Heart right ventricle (tissue), 16 donors: Measurements from ENCODE around the gene PDLIM5. TPM values are rescaled to one million over a fixed set of nuclear protein-coding genes. Genes with fewer than 3 reads are reported as not detected.

Experiments used
- ATAC-seq, 8 donors: fragments of 200-7000 bp; cut with Tn5 transposase; one replicate each; pipeline ENCODE4 v1.9.1; 2020; ENCODE audit warnings: mild to moderate bottlenecking in 8 of 8, moderate library complexity in 8 of 8, moderate number of reproducible peaks in 1 of 8
- DNase-seq, 2 donors: peaks; one replicate each; pipeline ENCODE4 v3.0.0-alpha.2; 2020
- H3K27ac ChIP-seq, 10 donors: fragments of 200-600 bp; sonication (generic) in 2 of 10; one replicate each; pipeline versions ENCODE4 v1.5.0 to v1.8.0; 2020 to 2022; ENCODE audit warnings: mild to moderate bottlenecking in 3 of 10
- H3K27me3 ChIP-seq, 7 donors: fragments of 200-600 bp; one replicate each; pipeline ENCODE4 v1.8.0; 2021 to 2022; ENCODE audit warnings: mild to moderate bottlenecking in 2 of 7
- H3K36me3 ChIP-seq, 9 donors: fragments of 200-600 bp; sonication (generic) in 1 of 9; one replicate each; pipeline versions ENCODE4 v1.5.0 to v1.8.0; 2020 to 2022; ENCODE audit warnings: mild to moderate bottlenecking in 2 of 9
- H3K4me1 ChIP-seq, 9 donors: fragments of 200-600 bp; sonication (generic) in 1 of 9; one replicate each; pipeline versions ENCODE4 v1.5.0 to v1.8.0; 2020 to 2022; ENCODE audit warnings: mild to moderate bottlenecking in 4 of 9
- H3K4me3 ChIP-seq, 10 donors: fragments of 200-600 bp; sonication (generic) in 2 of 10; one replicate each; pipeline versions ENCODE4 v1.5.0 to v1.8.0; 2020 to 2022; ENCODE audit warnings: mild to moderate bottlenecking in 7 of 10, moderate library complexity in 2 of 10
- H3K9me3 ChIP-seq, 11 donors: fragments of 200-600 bp in 10 of 11; sonication (generic) in 2 of 11; one replicate each; pipeline versions ENCODE4 v1.5.0 to v1.8.0; 2013 to 2022; ENCODE audit warnings: mild to moderate bottlenecking in 2 of 11, control low read depth in 1 of 11, moderate library complexity in 1 of 11
- CTCF ChIP-seq, 9 donors: fragments of 200-600 bp; sonication (generic) in 2 of 9; IDR thresholded peaks; one replicate each; pipeline versions ENCODE4 v1.5.0 to v1.8.0; 2021 to 2022; ENCODE audit warnings: antibody characterized with exemption in 9 of 9, mild to moderate bottlenecking in 5 of 9, moderate library complexity in 1 of 9
- WGBS, 2 donors: extraction: QIAGEN DNeasy Blood & Tissue Kit; methylation state at CpG; one replicate each; pipeline ENCODE4 v1.1.7; 2013; ENCODE audit warnings: inconsistent platforms in 1 of 2; 5-methylcytosine and 5-hydroxymethylcytosine counted together
- intact Hi-C, 10 donors: fragments of 100-400 bp; cut with DNase I; formaldehyde crosslinking; loops; one replicate each; pipeline versions ENCODE4 v1.11.1 to v1.14.2; 2022
- polyA plus RNA-seq, 2 donors: library from polyadenylated mRNA; stranded (reverse); fragments of 200-250 nt; gene quantifications; one replicate each; pipeline ENCODE4 v1.2.3, GENCODE V29; 2013
- total RNA-seq, 10 donors: library from RNA; stranded (reverse); fragmentation: NEBNext Ultra II Directional in 3 of 10; extraction: Animal tissue kit (Norgen Biotek cat#: 25700) in 3 of 10; gene quantifications; one replicate each; pipeline versions ENCODE4 v1.2.1 to v1.2.4, GENCODE V29; 2021 to 2023
- donor health status: Arrhythmogenic right ventricular cardiomyopathy.
- donor health status: ischemic (EF 13 %, LVEDD 7.1; RV severe dilation, severe dysfunction).
- donor health status: healthy with polysubstance abuse.
- donor health status: DM: no; HTN: yes; CAD: no.
- donor health status: DM: no; HTN: no; CAD: no.
- donor health status: ischemic (EF 25% LVEDD 6.9; RV normal size, moderate dysfunction).
- donor health status: ischemic (EF 25% LVEDD 5.7; RV mildly dilated, moderate dysfunction).
- donor health status: healthy.
- donor health status: DM: yes; HTN: yes; CAD: no.
- donor health status: Ischemic cardiomyopathy.
- donor health status: ischemic (EF 35%, LVEDD 5.7; RV mildly dilated, moderate dysfunction).
- donor health status: nonischemic (EF 11% LVEDD 7.7; RV severe dilation, severe dysfunction).
- donor health status: DM: yes; HTN: yes; CAD: no.
- donor health status: PGD.
- donor health status: ischemic (EF 29% LVEDD 5.4; RV normal size, mild dysfunction).
- donor health status: nonischemic (EF 23%, LVEDD 6.1; RV moderate dilation, normal function).

PDLIM5 gene
- total and polyA plus RNA-seq, 12 donors: 221 to 1,549 (median 1,269) TPM

- no peak for ATAC-seq
- no peaks in the 10 kb centered on the region for H3K27me3 ChIP-seq
- no peak for TF ChIP-seq CTCF (IDR thresholded peaks at IDR 0.05)
- no peak for DNase-seq
- no peak overlapping the region for H3K4me3 ChIP-seq
- peaks cover 0 to 9% (median 0%) of the 10 kb centered on the region in 11 donors for H3K9me3 ChIP-seq
- no peak overlapping the region for H3K27ac ChIP-seq
- peaks cover 1 to 35% (median 21%) of the 10 kb centered on the region in 9 donors for H3K4me1 ChIP-seq
- intact Hi-C loops: no loop called here
- no peaks in the 10 kb centered on the region for H3K36me3 ChIP-seq
- WGBS, 2 donors: 96% methylated on average over 1 of the region's 1 CpG
These were observed 34.8 kb upstream of the PDLIM5 start for GRCh38 chr4:94416981-94417380.

GRCh38 chr4:94419549-94419948 is 32.2 kb upstream of the PDLIM5 start:
- Histone ChIP-seq H3K36me3 (no peaks in the 10 kb centered on the region), H3K9me3 (peaks cover 0 to 29% (median 1%) of the 10 kb centered on the region in 11 donors), H3K27ac (peak overlapping the region in 3 of 10 donors; percentile 5 to 51 (median 6)), H3K4me1 (peaks cover 0 to 18% (median 3%) of the 10 kb centered on the region in 9 donors), H3K27me3 (no peaks in the 10 kb centered on the region), H3K4me3 (no peak overlapping the region)
- intact Hi-C loops: no loop called here
- ATAC-seq: peak in 3 of 8 donors; percentile 10 to 53 (median 38)
- DNase-seq: no peak
- no peak for TF ChIP-seq CTCF (IDR thresholded peaks at IDR 0.05)

- TF ChIP-seq CTCF (IDR thresholded peaks at IDR 0.05): no peak
- peaks cover 0 to 33% (median 4%) of the 10 kb centered on the region in 11 donors for H3K9me3 ChIP-seq
- H3K36me3 ChIP-seq: no peaks in the 10 kb centered on the region
- H3K27ac ChIP-seq: peak overlapping the region in 3 of 10 donors; percentile 5 to 51 (median 6)
- intact Hi-C loops: no loop called here
- DNase-seq (no peak), ATAC-seq (peak in 4 of 8 donors; percentile 68 to 91 (median 84))
- WGBS, 2 donors: 34 to 49% methylated on average over 3 of the region's 3 CpGs
- H3K4me3 ChIP-seq: no peak overlapping the region
- peaks cover 0 to 18% (median 2%) of the 10 kb centered on the region in 9 donors for H3K4me1 ChIP-seq
- no peaks in the 10 kb centered on the region for H3K27me3 ChIP-seq
These were observed 31.8 kb upstream of the PDLIM5 start for GRCh38 chr4:94419956-94420355.

- H3K27me3 ChIP-seq: no peaks in the 10 kb centered on the region
- intact Hi-C loops: no loop called here
- H3K4me1 ChIP-seq: peaks cover 0 to 18% (median 2%) of the 10 kb centered on the region in 9 donors
- no peaks in the 10 kb centered on the region for H3K36me3 ChIP-seq
- 67 to 71% methylated on average over 2 of the region's 2 CpGs for WGBS, 2 donors
- ATAC-seq (no peak), DNase-seq (no peak)
- peaks cover 0 to 36% (median 7%) of the 10 kb centered on the region in 11 donors for H3K9me3 ChIP-seq
- H3K4me3 ChIP-seq: no peak overlapping the region
- peak overlapping the region in 1 of 10 donors; percentile 5 for H3K27ac ChIP-seq
- TF ChIP-seq CTCF (IDR thresholded peaks at IDR 0.05): no peak
These were observed 31.4 kb upstream of the PDLIM5 start for GRCh38 chr4:94420356-94420755.
